Heart left ventricle (tissue), 16 donors: Measurements from ENCODE around the gene DAB1. TPM values are rescaled to one million over a fixed set of nuclear protein-coding genes. Genes with fewer than 3 reads are reported as not detected.

Experiments used
- ATAC-seq, 4 donors: fragments of 200-7000 bp; cut with Tn5 transposase; one replicate each; pipeline ENCODE4 v1.9.1; 2020 to 2022; ENCODE audit warnings: moderate library complexity in 4 of 4, mild to moderate bottlenecking in 3 of 4, moderate number of reproducible peaks in 1 of 4
- DNase-seq, 5 donors: peaks; one replicate each; pipeline ENCODE4 v3.0.0-alpha.2; 2020
- H3K27ac ChIP-seq, 12 donors: fragments of 200-600 bp; sonication (generic) in 4 of 12; one replicate each; pipeline versions ENCODE4 v1.5.0 to v1.8.0; 2016 to 2022; ENCODE audit warnings: mild to moderate bottlenecking in 2 of 12
- H3K27me3 ChIP-seq, 9 donors: fragments of 200-600 bp; sonication (generic) in 2 of 9; one replicate each; pipeline versions ENCODE4 v1.5.1 to v1.8.0; 2016 to 2022; ENCODE audit warnings: mild to moderate bottlenecking in 3 of 9
- H3K36me3 ChIP-seq, 9 donors: fragments of 200-600 bp; sonication (generic) in 2 of 9; one replicate each; pipeline versions ENCODE4 v1.5.0 to v1.8.0; 2018 to 2022; ENCODE audit warnings: mild to moderate bottlenecking in 2 of 9
- H3K4me1 ChIP-seq, 12 donors: fragments of 200-600 bp; sonication (generic) in 4 of 12; one replicate each; pipeline versions ENCODE4 v1.5.0 to v1.8.0; 2016 to 2022; ENCODE audit warnings: mild to moderate bottlenecking in 3 of 12
- H3K4me3 ChIP-seq, 12 donors: fragments of 200-600 bp; sonication (generic) in 4 of 12; one replicate each; pipeline versions ENCODE4 v1.5.0 to v1.8.0; 2017 to 2022; ENCODE audit warnings: mild to moderate bottlenecking in 9 of 12, moderate library complexity in 4 of 12
- H3K9me3 ChIP-seq, 12 donors: fragments of 200-600 bp; sonication (generic) in 4 of 12; one replicate each; pipeline versions ENCODE4 v1.5.0 to v1.8.0; 2016 to 2022; ENCODE audit warnings: mild to moderate bottlenecking in 1 of 12
- CTCF ChIP-seq, 12 donors: fragments of 200-600 bp; sonication (generic) in 4 of 12; IDR thresholded peaks; one replicate each; pipeline versions ENCODE4 v1.5.0 to v1.8.0; 2018 to 2022; ENCODE audit warnings: antibody characterized with exemption in 12 of 12, mild to moderate bottlenecking in 5 of 12
- POLR2A ChIP-seq, 2 donors: fragments of 450-650 bp; IDR thresholded peaks; one replicate each; pipeline ENCODE4 v1.6.1; 2017; ENCODE audit warnings: antibody characterized with exemption in 2 of 2, mild to moderate bottlenecking in 2 of 2, moderate library complexity in 2 of 2
- WGBS, 4 donors: extraction: QIAGEN DNeasy Blood & Tissue Kit in 2 of 4; methylation state at CpG; one replicate each; pipeline versions ENCODE4 v1.1.5 to v1.1.7; 2013 to 2018; 5-methylcytosine and 5-hydroxymethylcytosine counted together
- intact Hi-C, 10 donors: fragments of 100-400 bp; cut with DNase I; formaldehyde crosslinking; loops; one replicate each; pipeline versions ENCODE4 v1.11.1 to v1.14.2; 2022
- polyA plus RNA-seq, 2 donors: library from polyadenylated mRNA; stranded (reverse); fragments of 200-250 nt; gene quantifications; one replicate each; pipeline ENCODE4 v1.2.3, GENCODE V29; 2013
- total RNA-seq, 9 donors: library from RNA; depleted of rRNA in 2 of 9; stranded (reverse); fragments of >200 nt in 2 of 9; fragmentation: NEBNext Ultra II Directional in 3 of 9; extraction: Animal tissue kit (Norgen Biotek cat#: 25700) in 3 of 9; gene quantifications; one replicate each; pipeline versions ENCODE4 v1.1.0 to v1.2.4, GENCODE V29; 2016 to 2023
- donor health status: ischemic (EF 13 %, LVEDD 7.1; RV severe dilation, severe dysfunction).
- donor health status: healthy with polysubstance abuse.
- donor health status: DM: no; HTN: yes; CAD: no.
- donor health status: DM: no; HTN: no; CAD: no.
- donor health status: ischemic (EF 25% LVEDD 6.9; RV normal size, moderate dysfunction).
- donor health status: ischemic (EF 25% LVEDD 5.7; RV mildly dilated, moderate dysfunction).
- donor health status: healthy.
- donor health status: DM: yes; HTN: yes; CAD: no.
- donor health status: ischemic (EF 35%, LVEDD 5.7; RV mildly dilated, moderate dysfunction).
- donor health status: nonischemic (EF 11% LVEDD 7.7; RV severe dilation, severe dysfunction).
- donor health status: DM: yes; HTN: yes; CAD: no.
- donor health status: PGD.
- donor health status: ischemic (EF 29% LVEDD 5.4; RV normal size, mild dysfunction).
- donor health status: nonischemic (EF 23%, LVEDD 6.1; RV moderate dilation, normal function).

Gene DAB1
- total and polyA plus RNA-seq, 11 donors = 0.26 to 28.8 (median 5.2) TPM

- no peak for TF ChIP-seq CTCF (IDR thresholded peaks at IDR 0.05)
- TF ChIP-seq POLR2A (IDR thresholded peaks at IDR 0.05) = no peak
- intact Hi-C loops = no loop called here
- H3K27ac ChIP-seq = no peak overlapping the region
- DNase-seq = no peak
- no peaks in the 10 kb centered on the region for H3K27me3 ChIP-seq
- 52 to 82% (median 70%) methylated on average over 4 of the region's 4 CpGs for WGBS, 4 donors
- no peaks in the 10 kb centered on the region for H3K4me1 ChIP-seq
- no peaks in the 10 kb centered on the region for H3K9me3 ChIP-seq
- no peak overlapping the region for H3K4me3 ChIP-seq
- H3K36me3 ChIP-seq = no peaks in the 10 kb centered on the region
- ATAC-seq = peak; percentile 14 to 85 (median 62)
Observed at GRCh38 chr1:57026624-57027354, 397.1 kb downstream of the DAB1 start.

GRCh38 chr1:57024855-57025254, 399.0 kb downstream of the DAB1 start:
- ATAC-seq (no peak), DNase-seq (no peak)
- TF ChIP-seq CTCF (IDR thresholded peaks at IDR 0.05) (no peak), POLR2A (IDR thresholded peaks at IDR 0.05) (no peak)
- Histone ChIP-seq H3K27me3 (no peaks in the 10 kb centered on the region), H3K27ac (no peak overlapping the region), H3K4me1 (no peaks in the 10 kb centered on the region), H3K4me3 (no peak overlapping the region), H3K36me3 (no peaks in the 10 kb centered on the region), H3K9me3 (no peaks in the 10 kb centered on the region)
- WGBS, 4 donors = 58 to 81% (median 64%) methylated on average over 4 to 8 of the region's 8 CpGs
- intact Hi-C loops = no loop called here

DNA sequence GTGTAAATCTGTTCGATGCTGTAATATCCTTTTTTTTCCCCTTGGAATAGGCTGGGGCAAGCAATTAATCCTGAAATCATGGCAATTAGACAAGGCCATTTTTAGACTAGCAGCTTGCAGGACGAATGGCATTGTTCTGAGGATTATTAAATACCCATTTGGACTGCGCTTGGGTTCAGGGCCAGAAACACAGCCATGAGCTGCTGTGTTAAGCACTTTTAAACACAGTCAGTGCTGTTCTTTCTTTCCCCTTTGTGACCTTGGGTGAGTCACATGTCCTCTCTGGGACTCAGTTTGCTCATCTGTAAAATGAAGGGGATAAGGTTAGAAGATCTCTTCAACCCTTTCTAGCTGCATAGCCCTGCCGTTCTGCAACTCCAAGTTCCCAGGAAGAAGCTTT, 399.4 kb downstream of the DAB1 start:
- Histone ChIP-seq H3K9me3 (no peaks in the 10 kb centered on the region), H3K4me1 (no peaks in the 10 kb centered on the region), H3K27ac (no peak overlapping the region), H3K27me3 (no peaks in the 10 kb centered on the region), H3K4me3 (no peak overlapping the region), H3K36me3 (no peaks in the 10 kb centered on the region)
- TF ChIP-seq CTCF (IDR thresholded peaks at IDR 0.05) (no peak), POLR2A (IDR thresholded peaks at IDR 0.05) (no peak)
- ATAC-seq (no peak), DNase-seq (no peak)
- intact Hi-C loops = no loop called here
- 68 to 75% (median 75%) methylated on average over 4 of the region's 4 CpGs for WGBS, 4 donors

DNA sequence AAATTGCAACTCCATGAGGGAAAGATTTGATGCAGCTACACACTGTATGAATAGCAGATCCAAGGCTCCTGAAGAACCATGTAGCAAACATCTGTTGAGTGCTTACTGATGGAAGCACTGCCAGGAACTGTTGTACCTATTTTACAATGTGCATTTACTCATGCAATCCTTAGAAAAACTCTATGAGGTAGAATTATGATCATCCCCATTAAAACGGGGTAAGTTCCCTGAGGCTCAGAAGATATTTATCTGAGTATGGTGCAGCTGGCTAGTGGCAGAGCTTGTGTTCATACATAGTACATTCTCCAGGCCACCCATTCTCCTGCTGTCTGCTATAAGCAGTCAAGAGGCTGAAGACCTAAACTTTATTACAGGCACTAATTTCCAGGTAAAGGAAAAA, 403.6 kb downstream of the DAB1 start:
- TF ChIP-seq POLR2A (IDR thresholded peaks at IDR 0.05) = no peak
- TF ChIP-seq CTCF (IDR thresholded peaks at IDR 0.05) = no peak
- 63 to 91% (median 67%) methylated on average over 1 of the region's 1 CpG for WGBS, 4 donors

More for the DNA sequence above, 403.6 kb downstream of the DAB1 start:
- H3K27ac ChIP-seq = no peak overlapping the region
- no peaks in the 10 kb centered on the region for H3K4me1 ChIP-seq
- ATAC-seq = no peak
- H3K9me3 ChIP-seq = no peaks in the 10 kb centered on the region
- no peaks in the 10 kb centered on the region for H3K27me3 ChIP-seq
- H3K4me3 ChIP-seq = no peak overlapping the region
- H3K36me3 ChIP-seq = no peaks in the 10 kb centered on the region
- intact Hi-C loops = no loop called here
- DNase-seq = no peak
